PC-9 (cell line): ENCODE data around the gene TNFAIP3.

Experiments
- CTCF ChIP-seq: fragments of 200-600 bp; sonication (generic); conservative IDR thresholded peaks from 2 replicates; pipeline ENCODE4 v1.6.1; 2017; ENCODE audit warnings: mixed run types, antibody characterized with exemption, mild to moderate bottlenecking, moderate library complexity
- EZH2 ChIP-seq: fragments of 200-600 bp; sonication (generic); IDR thresholded peaks from 2 replicates; pipeline ENCODE4 v1.8.0; 2017; ENCODE audit warnings: antibody characterized with exemption, low read depth

DNA sequence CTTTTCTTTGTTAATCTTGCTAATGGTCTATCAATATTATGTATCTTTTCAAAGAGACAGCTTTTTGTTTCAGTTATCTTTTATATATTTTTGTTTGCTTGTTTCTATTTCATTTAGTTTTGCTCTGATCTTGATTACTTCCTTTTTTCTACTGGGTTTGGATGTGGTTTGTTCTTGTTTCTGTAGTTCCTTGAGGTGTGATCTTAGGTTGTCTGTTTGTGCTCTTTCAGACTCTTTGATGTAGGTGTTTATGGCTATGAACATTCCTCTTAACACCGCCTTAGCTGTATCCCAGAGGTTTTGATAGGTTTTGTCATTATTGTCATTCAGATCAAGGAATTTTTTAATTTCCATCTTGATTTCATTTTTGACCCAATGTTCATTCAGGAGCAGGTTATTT, 26.8 kb upstream of the TNFAIP3 start:
- TF ChIP-seq CTCF (no peak), EZH2 (no peak)
